GM19099 (cell line): ENCODE data around the gene TPPP3.

Experiments
- POLR2A ChIP-seq: IDR thresholded peaks from 3 replicates; pipeline ENCODE4 v1.6.1; 2011; ENCODE audit warnings: low read depth; ENCODE audit not compliant: insufficient read length; ENCODE audit errors: extremely low read depth

The TPPP3 gene

GRCh38 chr16:67415872-67416793, 22.8 kb upstream of the TPPP3 start, which contains the start of gene ZDHHC1:
Gene ZDHHC1, minus strand, starts transcription at chr16:67416477. Its CDS starts 8,702 bp downstream, at chr16:67407775.
- no peak for TF ChIP-seq POLR2A

- no peak for TF ChIP-seq POLR2A
These were observed 20.9 kb upstream of the TPPP3 start for GRCh38 chr16:67413978-67414911.

GRCh38 chr16:67412294-67412693, 19.0 kb upstream of the TPPP3 start:
- no peak for TF ChIP-seq POLR2A

GRCh38 chr16:67411339-67411738, 18.0 kb upstream of the TPPP3 start:
- TF ChIP-seq POLR2A: no peak

- TF ChIP-seq POLR2A: no peak
These were observed 16.3 kb upstream of the TPPP3 start for GRCh38 chr16:67409631-67410030.

GRCh38 chr16:67407788-67408452, 14.6 kb upstream of the TPPP3 start:
- no peak for TF ChIP-seq POLR2A

GRCh38 chr16:67407176-67407787, 14.0 kb upstream of the TPPP3 start:
- TF ChIP-seq POLR2A: no peak

GRCh38 chr16:67406111-67406971, 13.0 kb upstream of the TPPP3 start:
- no peak for TF ChIP-seq POLR2A

- no peak for TF ChIP-seq POLR2A
These were observed 12.0 kb upstream of the TPPP3 start for GRCh38 chr16:67405336-67405735.

GRCh38 chr16:67404740-67405226, 11.5 kb upstream of the TPPP3 start:
- no peak for TF ChIP-seq POLR2A

- TF ChIP-seq POLR2A: no peak
These were observed 10.8 kb upstream of the TPPP3 start for GRCh38 chr16:67403976-67404555.

- no peak for TF ChIP-seq POLR2A
These were observed 7.6 kb upstream of the TPPP3 start for GRCh38 chr16:67400901-67401300.
